Jurkat, Clone E6-1 (cell line): ENCODE results near the gene IDH3G.
"Not testable (repeated sequence)": the region's sequence is repeated elsewhere in the genome, so short reads cannot be mapped to it uniquely, and the experiment has no call there.

Experiments
- DNase-seq: peaks from one replicate; pipeline ENCODE4 v3.0.0-alpha.2; 2011; ENCODE audit warnings: low read depth, low spot score
- H3K4me3 ChIP-seq: 2 replicates; pipeline ENCODE4 v1.5.1; 2011; ENCODE audit warnings: mild to moderate bottlenecking, low read length, control low read depth, moderate library complexity

The IDH3G gene

GRCh38 chrX:153742796-153743467 is 51.2 kb downstream of the IDH3G start:
- H3K4me3 ChIP-seq, DNase-seq: not testable (repeated sequence)

- DNase-seq, H3K4me3 ChIP-seq: not testable (repeated sequence)
These were observed 52.1 kb downstream of the IDH3G start for GRCh38 chrX:153742111-153742510.

- no peak for DNase-seq
- no peak overlapping the region for H3K4me3 ChIP-seq
These were observed 52.7 kb downstream of the IDH3G start for GRCh38 chrX:153741446-153741845.

- no peak overlapping the region for H3K4me3 ChIP-seq
- no peak for DNase-seq
These were observed 53.4 kb downstream of the IDH3G start for GRCh38 chrX:153740631-153741222.

GRCh38 chrX:153739754-153740486 is 54.3 kb downstream of the IDH3G start:
- peak; percentile 63 for DNase-seq
- peak overlapping the region; percentile 16 for H3K4me3 ChIP-seq

GRCh38 chrX:153738056-153738605 is 56.0 kb downstream of the IDH3G start:
- no peak overlapping the region for H3K4me3 ChIP-seq
- no peak for DNase-seq

- H3K4me3 ChIP-seq: no peak overlapping the region
- no peak for DNase-seq
These were observed 57.2 kb downstream of the IDH3G start for GRCh38 chrX:153736871-153737441.

GRCh38 chrX:153736071-153736820 is 57.9 kb downstream of the IDH3G start:
- no peak for DNase-seq
- H3K4me3 ChIP-seq: no peak overlapping the region
